Activated T-cell treated with anti-CD3 and anti-CD28 coated beads for 48 hours (primary cell): Measurements from ENCODE around the gene MED12L.

Source experiments
- DNase-seq: peaks from one replicate; pipeline ENCODE4 v3.0.0-alpha.2; 2020; ENCODE audit warnings: low read depth

Gene MED12L

GRCh38 chr3:151171145-151171757 lies 85.8 kb downstream of the MED12L start:
- no peak for DNase-seq

- DNase-seq, result no peak
These were observed 88.9 kb downstream of the MED12L start for GRCh38 chr3:151174351-151174750.

GRCh38 chr3:151175952-151176351 lies 90.5 kb downstream of the MED12L start:
- DNase-seq, result no peak

GRCh38 chr3:151178208-151178845 lies 92.9 kb downstream of the MED12L start:
- no peak for DNase-seq

GRCh38 chr3:151182349-151183079 lies 97.0 kb downstream of the MED12L start:
- DNase-seq, result no peak

- no peak for DNase-seq
These were observed 97.8 kb downstream of the MED12L start for GRCh38 chr3:151183265-151183671.

- no peak for DNase-seq
These were observed 105.6 kb downstream of the MED12L start for GRCh38 chr3:151191095-151191494.

GRCh38 chr3:151192545-151192944 lies 107.1 kb downstream of the MED12L start:
- no peak for DNase-seq

GRCh38 chr3:151195826-151196225 lies 110.4 kb downstream of the MED12L start:
- no peak for DNase-seq

- no peak for DNase-seq
These were observed 111.0 kb downstream of the MED12L start for GRCh38 chr3:151196434-151196833.

GRCh38 chr3:151197228-151197627 lies 111.8 kb downstream of the MED12L start:
- DNase-seq, result no peak

- no peak for DNase-seq
These were observed 112.7 kb downstream of the MED12L start for GRCh38 chr3:151197981-151198767.

- no peak for DNase-seq
These were observed 113.4 kb downstream of the MED12L start for GRCh38 chr3:151198849-151199248.

GRCh38 chr3:151199554-151200438 lies 114.3 kb downstream of the MED12L start:
- DNase-seq, result no peak

GRCh38 chr3:151200586-151200985 lies 115.1 kb downstream of the MED12L start:
- DNase-seq, result no peak

- no peak for DNase-seq
These were observed 115.7 kb downstream of the MED12L start for GRCh38 chr3:151201051-151201730.

- DNase-seq, result peak; percentile 44
These were observed 117.6 kb downstream of the MED12L start, which contains the start of gene GPR171 for GRCh38 chr3:151203051-151203420. GPR171 (minus strand) TSS chr3:151203216; CDS start chr3:151199386, 3,830 bp downstream.

GRCh38 chr3:151204530-151205402 lies 119.3 kb downstream of the MED12L start:
- DNase-seq, result no peak

GRCh38 chr3:151205482-151205881 lies 120.0 kb downstream of the MED12L start:
- no peak for DNase-seq

GRCh38 chr3:151206201-151206600 lies 120.7 kb downstream of the MED12L start:
- DNase-seq, result no peak
